ENCODE data around the gene ZNF207.

DNA sequence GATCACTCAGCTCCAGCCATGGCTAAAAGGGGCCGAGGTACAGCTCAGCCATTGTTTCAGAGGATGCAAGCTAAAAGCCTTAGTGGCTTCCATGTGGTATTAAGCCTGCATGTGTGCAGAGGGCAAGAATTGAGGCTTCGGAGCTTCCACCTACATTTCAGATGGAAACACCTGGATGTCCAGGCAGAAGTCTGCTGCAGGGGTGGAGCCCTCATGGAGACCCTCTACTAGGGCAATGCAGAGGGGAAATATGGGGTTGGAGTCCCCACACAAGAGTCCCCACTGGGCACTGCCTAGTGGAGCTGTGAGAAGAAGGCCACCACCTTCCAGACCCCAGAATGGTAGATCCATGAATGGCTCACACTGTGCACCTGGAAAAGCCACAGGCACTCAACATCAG, 79.6 kb downstream of the ZNF207 start:
- TF ChIP-seq CTCF (IDR thresholded peaks at IDR 0.05; ENCODE audit: insufficient read depth, low read length, poor library complexity, severe bottlenecking) (no peak), EZH2phosphoT487 (conservative IDR thresholded peaks at IDR 0.05; ENCODE audit: low read length) (no peak)

Measured in SU-DHL-6 (cell line).